Astrocyte (in vitro differentiated cells and primary cell): ENCODE measurements around the gene TMEM183A. TPM values are rescaled to one million over a fixed set of nuclear protein-coding genes. Genes with fewer than 3 reads are reported as not detected.

Experiments
- DNase-seq: peaks from one replicate; pipeline ENCODE4 v3.0.0-alpha.2; 2010; ENCODE audit warnings: low read depth
- FAIRE-seq: peaks from 2 replicates; lab custom pipeline; 2011; peaks lifted over from hg19 to GRCh38; lab: Jason Lieb, UNC
- H2AFZ ChIP-seq: 2 replicates; pipeline ENCODE4 v1.6.0; 2012; ENCODE audit warnings: low read depth, low read length, inconsistent platforms
- H3K27ac ChIP-seq: 2 replicates; pipeline ENCODE4 v1.5.1; 2011; ENCODE audit warnings: low read depth, low read length, inconsistent platforms
- H3K27me3 ChIP-seq: 2 replicates; pipeline ENCODE4 v1.6.0; 2011; ENCODE audit warnings: low read length, inconsistent platforms; ENCODE audit not compliant: insufficient read depth
- H3K36me3 ChIP-seq: 2 replicates; pipeline ENCODE4 v1.5.1; 2011; ENCODE audit warnings: low read length, inconsistent platforms; ENCODE audit not compliant: insufficient read depth
- H3K4me1 ChIP-seq: 2 replicates; pipeline ENCODE4 v1.5.1; 2011; ENCODE audit warnings: low read length, inconsistent platforms; ENCODE audit not compliant: insufficient read depth
- H3K4me2 ChIP-seq: 2 replicates; pipeline ENCODE4 v1.6.0; 2012; ENCODE audit warnings: low read length, inconsistent platforms
- H3K4me3 ChIP-seq: 2 replicates; pipeline ENCODE4 v1.5.1; 2011; ENCODE audit warnings: low read depth, mild to moderate bottlenecking, low read length, inconsistent platforms; ENCODE audit not compliant: insufficient read depth
- H3K79me2 ChIP-seq: 2 replicates; pipeline ENCODE4 v1.6.0; 2012; ENCODE audit warnings: mild to moderate bottlenecking, low read length, inconsistent platforms; ENCODE audit not compliant: insufficient read depth
- H3K9ac ChIP-seq: 2 replicates; pipeline ENCODE4 v1.6.0; 2012; ENCODE audit warnings: mild to moderate bottlenecking, low read length, inconsistent platforms
- H3K9me3 ChIP-seq: 2 replicates; pipeline ENCODE4 v1.5.1; 2012; ENCODE audit warnings: low read depth, mild to moderate bottlenecking, low read length, inconsistent platforms; ENCODE audit not compliant: insufficient read depth
- H4K20me1 ChIP-seq: 2 replicates; pipeline ENCODE4 v1.6.0; 2012; ENCODE audit warnings: low read length, inconsistent platforms; ENCODE audit not compliant: insufficient read depth
- H3K27ac Mint-ChIP-seq: one replicate; pipeline ENCODE4 v1.8.0; 2021; ENCODE audit warnings: mild to moderate bottlenecking, mixed read lengths; ENCODE audit not compliant: unreplicated experiment
- H3K27me3 Mint-ChIP-seq: one replicate; pipeline ENCODE4 v1.8.0; 2021; ENCODE audit warnings: low read depth, mixed read lengths; ENCODE audit not compliant: unreplicated experiment
- H3K36me3 Mint-ChIP-seq: one replicate; pipeline ENCODE4 v1.8.0; 2021; ENCODE audit warnings: low read depth, mixed read lengths; ENCODE audit not compliant: unreplicated experiment
- H3K4me1 Mint-ChIP-seq: one replicate; pipeline ENCODE4 v1.8.0; 2021; ENCODE audit warnings: low read depth, mixed read lengths; ENCODE audit not compliant: unreplicated experiment
- H3K4me3 Mint-ChIP-seq: one replicate; pipeline ENCODE4 v1.8.0; 2021; ENCODE audit warnings: mild to moderate bottlenecking, moderate library complexity, mixed read lengths; ENCODE audit not compliant: unreplicated experiment
- H3K9me3 Mint-ChIP-seq: one replicate; pipeline ENCODE4 v1.8.0; 2021; ENCODE audit warnings: mild to moderate bottlenecking, mixed read lengths; ENCODE audit not compliant: unreplicated experiment
- EZH2 ChIP-seq: IDR thresholded peaks from 2 replicates; pipeline ENCODE4 v1.6.1; 2012; ENCODE audit warnings: mild to moderate bottlenecking, low read length, inconsistent platforms; ENCODE audit not compliant: insufficient read depth
- total RNA-seq: library from RNA; stranded (reverse); gene quantifications from 2 replicates; pipeline ENCODE4 v1.2.1, GENCODE V29; 2021
- TF ChIP-seq, protein P1 (sequence below): IDR thresholded peaks from 2 replicates; pipeline ENCODE4 v1.5.1; 2011; ENCODE audit warnings: low read depth, mild to moderate bottlenecking, inconsistent platforms, low read length, moderate library complexity; ENCODE audit not compliant: insufficient read depth

TMEM183A gene
- total RNA-seq, 1 donor from 2014 or later, result 68.6 TPM

DNA sequence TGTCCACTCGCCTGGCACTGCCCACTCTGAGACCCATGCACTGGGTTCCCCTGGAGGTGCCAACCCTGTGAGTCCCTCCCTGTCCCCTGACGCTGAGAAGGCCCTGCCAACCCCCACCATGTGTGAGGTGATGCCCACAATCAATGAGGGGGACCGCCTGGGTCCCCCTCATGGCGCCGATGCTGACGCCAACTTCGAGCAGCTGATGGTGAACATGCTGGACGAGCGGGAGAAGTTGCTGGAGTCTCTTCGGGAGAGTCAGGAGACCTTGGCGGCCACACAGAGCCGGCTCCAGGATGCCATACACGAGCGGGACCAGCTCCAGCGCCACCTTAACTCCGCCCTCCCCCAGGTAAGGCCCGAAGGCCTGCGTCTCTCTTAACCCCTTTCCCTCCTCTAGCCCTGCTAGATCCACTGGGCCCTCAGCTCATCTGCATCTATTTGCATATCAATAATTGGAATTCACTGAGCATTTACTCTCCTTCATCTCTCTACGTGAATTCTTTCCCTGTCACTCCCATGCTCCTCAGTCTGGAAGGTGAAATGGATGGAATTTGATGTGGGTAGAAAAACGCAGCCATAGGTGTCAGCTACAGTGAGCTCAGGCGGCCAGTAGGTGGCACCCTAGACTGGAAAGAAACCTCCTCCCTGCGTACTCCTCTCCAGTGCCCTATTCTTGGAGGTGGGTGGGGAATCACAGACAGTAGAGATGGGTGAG, 31.9 kb downstream of the TMEM183A start:
- Mint-ChIP-seq H3K4me1 (peaks cover 30% of the 10 kb centered on the region), H3K4me3 (no peak overlapping the region), H3K27ac (peak overlapping the region; percentile 69), H3K27me3 (peaks cover 38% of the 10 kb centered on the region), H3K36me3 (peaks cover 26% of the 10 kb centered on the region), H3K9me3 (no peaks in the 10 kb centered on the region)
- Histone ChIP-seq H3K9ac (no peak overlapping the region), H2AFZ (no peak overlapping the region), H3K27me3 (no peaks in the 10 kb centered on the region), H3K9me3 (no peaks in the 10 kb centered on the region), H3K36me3 (no peaks in the 10 kb centered on the region), H3K4me1 (peaks cover 13% of the 10 kb centered on the region), H3K27ac (no peak overlapping the region), H3K4me2 (peak overlapping the region; percentile 18), H3K79me2 (no peaks in the 10 kb centered on the region), H3K4me3 (no peak overlapping the region), H4K20me1 (peaks cover 4% of the 10 kb centered on the region)
- TF ChIP-seq, protein P1, sequence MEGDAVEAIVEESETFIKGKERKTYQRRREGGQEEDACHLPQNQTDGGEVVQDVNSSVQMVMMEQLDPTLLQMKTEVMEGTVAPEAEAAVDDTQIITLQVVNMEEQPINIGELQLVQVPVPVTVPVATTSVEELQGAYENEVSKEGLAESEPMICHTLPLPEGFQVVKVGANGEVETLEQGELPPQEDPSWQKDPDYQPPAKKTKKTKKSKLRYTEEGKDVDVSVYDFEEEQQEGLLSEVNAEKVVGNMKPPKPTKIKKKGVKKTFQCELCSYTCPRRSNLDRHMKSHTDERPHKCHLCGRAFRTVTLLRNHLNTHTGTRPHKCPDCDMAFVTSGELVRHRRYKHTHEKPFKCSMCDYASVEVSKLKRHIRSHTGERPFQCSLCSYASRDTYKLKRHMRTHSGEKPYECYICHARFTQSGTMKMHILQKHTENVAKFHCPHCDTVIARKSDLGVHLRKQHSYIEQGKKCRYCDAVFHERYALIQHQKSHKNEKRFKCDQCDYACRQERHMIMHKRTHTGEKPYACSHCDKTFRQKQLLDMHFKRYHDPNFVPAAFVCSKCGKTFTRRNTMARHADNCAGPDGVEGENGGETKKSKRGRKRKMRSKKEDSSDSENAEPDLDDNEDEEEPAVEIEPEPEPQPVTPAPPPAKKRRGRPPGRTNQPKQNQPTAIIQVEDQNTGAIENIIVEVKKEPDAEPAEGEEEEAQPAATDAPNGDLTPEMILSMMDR, result peak; percentile 94
- TF ChIP-seq EZH2, result no peak
- FAIRE-seq (peak; percentile 63), DNase-seq (peak; percentile 27)

DNA sequence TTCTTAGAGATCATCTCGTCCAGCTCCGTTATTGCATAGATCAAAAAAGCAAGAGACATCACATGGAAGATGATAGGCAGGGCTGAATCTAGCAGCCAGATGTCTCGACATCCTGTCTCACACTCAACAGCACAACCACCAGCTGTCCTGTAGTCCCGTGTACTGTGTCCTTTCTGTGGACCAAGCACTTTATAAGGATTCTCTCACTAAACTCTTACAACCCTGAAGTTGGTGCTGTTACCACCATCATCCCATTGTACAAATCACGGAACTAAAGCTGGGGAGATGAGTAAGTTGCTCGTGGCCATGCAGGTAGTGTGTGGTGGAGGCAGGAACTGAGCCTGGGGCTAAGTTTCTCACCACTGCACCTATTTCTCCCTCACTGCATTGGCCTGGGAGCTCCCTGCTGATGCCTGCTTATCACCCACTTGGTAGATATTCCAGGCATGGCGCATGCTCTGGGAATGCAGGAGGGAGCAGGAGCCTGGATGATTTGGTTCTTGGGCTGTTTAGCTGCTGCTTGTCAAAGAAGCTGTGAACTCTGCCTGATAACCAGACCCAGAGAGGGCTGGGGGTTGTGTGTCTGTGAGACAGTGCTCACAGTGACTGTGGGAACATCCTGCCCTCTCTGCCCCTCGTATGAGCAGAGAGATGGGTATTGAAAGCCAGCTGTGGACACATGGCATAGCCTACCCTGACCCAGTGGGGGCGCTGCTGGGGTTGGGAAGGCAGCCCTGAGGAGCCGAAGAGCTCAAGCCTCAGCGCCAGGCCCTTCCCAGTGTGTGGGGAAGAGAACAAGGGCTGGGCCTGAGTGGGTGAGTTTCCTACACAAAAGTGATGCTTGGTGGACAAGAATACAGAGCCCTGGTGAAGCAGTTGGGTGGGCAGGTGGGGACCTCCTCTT, 32.7 kb downstream of the TMEM183A start:
- TF ChIP-seq, protein P1, result peak; percentile 22
- TF ChIP-seq EZH2, result no peak
- no peak for DNase-seq
- Histone ChIP-seq H3K4me3 (no peak overlapping the region), H3K9me3 (no peaks in the 10 kb centered on the region), H3K27ac (no peak overlapping the region), H3K27me3 (no peaks in the 10 kb centered on the region), H3K79me2 (no peaks in the 10 kb centered on the region), H4K20me1 (peaks cover 4% of the 10 kb centered on the region), H3K9ac (no peak overlapping the region), H2AFZ (no peak overlapping the region), H3K4me1 (peaks cover 13% of the 10 kb centered on the region), H3K4me2 (no peak overlapping the region), H3K36me3 (no peaks in the 10 kb centered on the region)
- peaks cover 40% of the 10 kb centered on the region for H3K27me3 Mint-ChIP-seq
- H3K36me3 Mint-ChIP-seq, result peaks cover 29% of the 10 kb centered on the region
- H3K9me3 Mint-ChIP-seq, result no peaks in the 10 kb centered on the region
- peak overlapping the region; percentile 69 for H3K27ac Mint-ChIP-seq
- peaks cover 30% of the 10 kb centered on the region for H3K4me1 Mint-ChIP-seq
- no peak overlapping the region for H3K4me3 Mint-ChIP-seq
- FAIRE-seq, result no peak
